ENCODE data around the gene WFDC6.

Gene WFDC6

DNA sequence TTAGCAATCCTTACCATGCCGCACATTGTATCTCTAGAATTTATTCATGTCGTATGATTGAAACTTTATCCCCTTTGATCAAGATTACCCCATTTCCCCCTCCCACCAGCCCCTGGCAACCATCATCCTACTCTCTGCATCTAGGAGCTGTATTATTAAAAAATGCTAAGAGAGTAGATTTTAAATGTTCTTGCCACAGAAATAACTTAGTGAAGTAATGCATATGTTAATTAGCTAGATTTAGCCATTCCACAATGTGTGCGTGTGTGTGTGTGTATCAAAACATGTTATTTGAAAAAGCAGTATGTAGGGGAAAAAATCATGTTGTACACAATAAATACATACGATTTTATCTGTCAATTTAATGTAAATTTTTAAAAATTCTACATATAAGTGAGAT lies 12.0 kb downstream of the WFDC6 start:
- TF ChIP-seq, protein P1, sequence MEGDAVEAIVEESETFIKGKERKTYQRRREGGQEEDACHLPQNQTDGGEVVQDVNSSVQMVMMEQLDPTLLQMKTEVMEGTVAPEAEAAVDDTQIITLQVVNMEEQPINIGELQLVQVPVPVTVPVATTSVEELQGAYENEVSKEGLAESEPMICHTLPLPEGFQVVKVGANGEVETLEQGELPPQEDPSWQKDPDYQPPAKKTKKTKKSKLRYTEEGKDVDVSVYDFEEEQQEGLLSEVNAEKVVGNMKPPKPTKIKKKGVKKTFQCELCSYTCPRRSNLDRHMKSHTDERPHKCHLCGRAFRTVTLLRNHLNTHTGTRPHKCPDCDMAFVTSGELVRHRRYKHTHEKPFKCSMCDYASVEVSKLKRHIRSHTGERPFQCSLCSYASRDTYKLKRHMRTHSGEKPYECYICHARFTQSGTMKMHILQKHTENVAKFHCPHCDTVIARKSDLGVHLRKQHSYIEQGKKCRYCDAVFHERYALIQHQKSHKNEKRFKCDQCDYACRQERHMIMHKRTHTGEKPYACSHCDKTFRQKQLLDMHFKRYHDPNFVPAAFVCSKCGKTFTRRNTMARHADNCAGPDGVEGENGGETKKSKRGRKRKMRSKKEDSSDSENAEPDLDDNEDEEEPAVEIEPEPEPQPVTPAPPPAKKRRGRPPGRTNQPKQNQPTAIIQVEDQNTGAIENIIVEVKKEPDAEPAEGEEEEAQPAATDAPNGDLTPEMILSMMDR (IDR thresholded peaks at IDR 0.05; ENCODE audit: extremely low read depth, insufficient read depth, missing control alignments), result no peak
- in situ Hi-C loops (cut with MboI; ENCODE audit: low pct_unique_long_range_greater_than_20kb, low sequenced_read_pairs, unreplicated experiment), result no loop called here
- DNase-seq (ENCODE audit: low spot score), result no peak

DNA sequence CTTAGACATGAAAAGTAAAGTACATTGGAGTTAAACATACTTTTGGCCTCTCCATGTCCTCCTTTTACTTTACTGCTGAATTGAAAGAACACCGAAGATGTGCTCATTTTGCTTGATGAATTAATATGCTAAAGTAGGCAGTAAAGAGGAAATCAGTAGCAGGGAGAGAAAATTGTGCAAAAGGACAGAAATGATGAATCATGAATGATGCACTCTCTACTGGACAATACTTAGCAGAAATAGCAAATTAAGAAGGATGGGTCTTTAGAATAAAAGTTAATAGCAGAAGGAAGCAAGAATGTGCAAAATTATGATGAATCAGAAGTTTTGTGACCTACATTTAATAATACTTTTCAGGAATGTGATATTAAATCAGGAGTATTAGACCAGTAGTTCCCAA lies 15.5 kb downstream of the WFDC6 start:
- in situ Hi-C loops (cut with MboI; ENCODE audit: low pct_unique_long_range_greater_than_20kb, low sequenced_read_pairs, unreplicated experiment), result no loop called here
- TF ChIP-seq, protein P1 (IDR thresholded peaks at IDR 0.05; ENCODE audit: extremely low read depth, insufficient read depth, missing control alignments), result no peak
- DNase-seq (ENCODE audit: low spot score), result no peak

DNA sequence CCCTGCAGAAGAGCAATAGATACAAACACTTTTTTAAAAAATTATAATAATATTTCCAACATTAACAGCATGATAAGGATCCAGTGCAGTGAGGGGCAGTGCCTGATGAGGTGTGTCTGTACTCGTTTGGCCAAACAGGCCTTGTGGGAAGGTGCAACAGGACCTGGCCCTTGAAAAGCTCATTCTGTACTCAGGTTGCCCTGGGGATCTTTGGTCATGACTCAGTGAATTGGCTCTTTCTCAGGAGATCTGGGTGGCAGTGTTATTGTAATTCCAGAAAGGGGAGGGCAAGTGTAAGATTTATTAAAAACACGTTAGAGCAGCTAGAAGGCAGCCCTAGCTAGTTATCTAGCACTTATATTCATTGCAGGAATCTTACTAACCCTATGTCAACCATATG lies 21.0 kb downstream of the WFDC6 start:
- in situ Hi-C loops (cut with MboI; ENCODE audit: low pct_unique_long_range_greater_than_20kb, low sequenced_read_pairs, unreplicated experiment), result no loop called here
- TF ChIP-seq, protein P1 (IDR thresholded peaks at IDR 0.05; ENCODE audit: extremely low read depth, insufficient read depth, missing control alignments), result no peak
- DNase-seq (ENCODE audit: low spot score), result no peak

DNA sequence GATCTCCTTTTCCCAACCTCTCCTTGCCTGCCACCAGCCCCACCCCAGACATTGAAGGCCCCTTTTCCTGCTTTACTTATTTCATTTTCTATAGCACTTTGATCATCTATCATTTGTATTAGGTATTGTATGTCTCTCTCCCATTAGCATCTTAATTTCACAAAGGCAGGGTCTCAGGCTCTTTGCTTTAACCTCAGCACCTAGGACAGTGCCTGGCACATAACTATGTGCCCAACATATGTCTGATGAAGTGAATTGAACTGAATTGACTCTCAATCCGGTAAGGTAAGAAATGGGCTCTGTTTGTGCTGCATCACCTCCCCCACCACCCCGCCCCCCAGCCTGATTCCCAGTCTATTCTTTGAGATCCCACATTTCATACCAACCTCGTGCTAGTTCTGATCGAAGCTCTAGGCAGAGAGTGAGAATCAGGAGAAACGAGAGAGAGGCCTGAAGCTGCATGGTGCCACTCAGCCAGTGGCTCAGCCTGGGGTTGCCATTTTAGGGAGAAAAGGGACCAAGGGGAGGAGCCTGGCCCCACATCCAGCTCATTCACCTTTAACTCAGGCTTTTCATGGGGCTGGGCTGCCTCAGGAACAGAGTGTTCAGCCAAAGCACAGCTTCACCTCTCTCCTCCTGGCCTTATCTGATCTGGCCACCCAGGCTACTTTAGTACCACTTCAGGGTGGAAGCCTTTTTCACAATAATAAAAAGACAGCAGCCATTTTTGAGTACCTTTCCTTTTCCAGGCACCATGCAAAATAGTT lies 24.0 kb downstream of the WFDC6 start, which contains the start of gene SPINT3:
TSS of gene SPINT3 (minus strand) at position 476 of the 767 bp plus-strand sequence. CDS start at position 462, 14 bp downstream.
- TF ChIP-seq, protein P1 (IDR thresholded peaks at IDR 0.05; ENCODE audit: extremely low read depth, insufficient read depth, missing control alignments), result no peak
- DNase-seq (ENCODE audit: low spot score), result no peak
- in situ Hi-C loops (cut with MboI; ENCODE audit: low pct_unique_long_range_greater_than_20kb, low sequenced_read_pairs, unreplicated experiment), result no loop called here

DNA sequence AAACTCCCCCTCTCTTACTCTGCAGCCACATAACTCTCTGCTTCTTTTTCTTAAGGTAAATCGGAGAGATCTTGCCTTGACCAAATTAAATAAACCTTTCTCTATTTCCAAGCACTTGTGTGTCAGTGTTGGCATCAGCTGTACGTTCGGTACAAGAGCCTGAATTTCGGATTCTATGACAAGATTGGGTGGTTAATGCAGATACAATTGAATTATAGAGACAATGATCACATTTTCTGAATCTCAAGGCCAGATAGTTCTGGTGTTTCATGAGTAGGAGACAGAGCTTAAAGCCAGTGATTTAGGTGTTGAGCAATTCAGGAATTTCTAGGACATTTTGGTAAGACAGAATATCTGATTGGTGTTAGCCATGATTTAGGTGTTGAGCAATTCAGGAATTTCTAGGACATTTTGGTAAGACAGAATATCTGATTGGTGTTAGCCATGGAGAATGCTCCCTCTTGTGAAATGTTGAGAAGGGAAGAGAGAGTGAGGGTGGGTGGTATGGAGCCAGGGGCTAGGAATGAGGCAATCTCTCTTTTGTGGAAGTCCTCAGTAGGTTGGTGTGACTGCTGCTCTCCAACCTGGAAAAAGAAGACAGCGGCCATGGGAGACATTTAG lies 28.9 kb downstream of the WFDC6 start:
- in situ Hi-C loops (cut with MboI; ENCODE audit: low pct_unique_long_range_greater_than_20kb, low sequenced_read_pairs, unreplicated experiment), result no loop called here
- DNase-seq (ENCODE audit: low spot score), result no peak
- TF ChIP-seq, protein P1 (IDR thresholded peaks at IDR 0.05; ENCODE audit: extremely low read depth, insufficient read depth, missing control alignments), result no peak

DNA sequence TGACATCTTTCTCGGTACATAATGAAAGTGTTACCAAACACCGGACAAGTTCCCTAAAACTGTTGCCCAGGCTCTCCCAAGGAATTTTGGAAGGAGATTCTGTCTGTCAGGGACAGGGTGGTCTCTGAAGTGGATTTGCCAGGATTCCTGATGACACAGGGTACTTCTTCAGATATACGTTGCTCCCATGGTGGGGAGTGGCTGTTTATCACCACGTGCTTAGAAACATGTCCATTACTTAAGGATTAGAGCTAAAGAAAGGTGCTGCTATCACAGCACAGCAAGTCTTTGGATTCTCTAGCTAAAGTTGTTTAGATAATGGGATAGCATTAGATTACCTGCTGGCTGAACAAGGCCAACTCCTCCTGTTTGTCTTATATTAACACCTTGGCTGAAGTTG lies 30.2 kb downstream of the WFDC6 start:
- no peak for DNase-seq (ENCODE audit: low spot score)
- TF ChIP-seq, protein P1 (IDR thresholded peaks at IDR 0.05; ENCODE audit: extremely low read depth, insufficient read depth, missing control alignments), result no peak
- in situ Hi-C loops (cut with MboI; ENCODE audit: low pct_unique_long_range_greater_than_20kb, low sequenced_read_pairs, unreplicated experiment), result no loop called here
